T-helper 17 cell (primary cell): Measurements from ENCODE around the gene BTNL8. TPM values are rescaled to one million over a fixed set of nuclear protein-coding genes. Genes with fewer than 3 reads are reported as not detected.

Source experiments
- ATAC-seq: fragments of 150-1000 bp; cut with Tn5 transposase; 2 replicates; pipeline ENCODE4 v1.10.0; 2021; ENCODE audit warnings: mild to moderate bottlenecking, moderate library complexity
- DNase-seq, 3 donors: peaks; one replicate each; pipeline versions ENCODE4 v3.0.0 to v3.0.0-alpha.2; 2020 to 2021
- H3K9me3 ChIP-seq: one replicate; pipeline ENCODE4 v1.7.0; 2013; ENCODE audit warnings: low read length, mild to moderate bottlenecking; ENCODE audit not compliant: control insufficient read depth, poor library complexity, severe bottlenecking
- H3K27ac Mint-ChIP-seq: one replicate; pipeline ENCODE4 v1.8.0; 2022; ENCODE audit warnings: mild to moderate bottlenecking, moderate library complexity, mixed read lengths
- H3K27me3 Mint-ChIP-seq: one replicate; pipeline ENCODE4 v1.8.0; 2022; ENCODE audit warnings: mixed read lengths
- H3K36me3 Mint-ChIP-seq: one replicate; pipeline ENCODE4 v1.8.0; 2022; ENCODE audit warnings: low read depth, mixed read lengths
- H3K4me1 Mint-ChIP-seq: one replicate; pipeline ENCODE4 v1.8.0; 2022; ENCODE audit warnings: mild to moderate bottlenecking, mixed read lengths
- H3K4me3 Mint-ChIP-seq: one replicate; pipeline ENCODE4 v1.8.0; 2022; ENCODE audit warnings: mild to moderate bottlenecking, moderate library complexity, mixed read lengths
- total RNA-seq, 4 donors: library from RNA in 2 of 4; stranded (reverse) in 2 of 4; gene quantifications; one replicate each; pipeline ENCODE4 v1.2.3 and lab custom pipeline; 2022 to 2026

The BTNL8 gene
- total RNA-seq, 2 donors from 2014 or later, result not detected

DNA sequence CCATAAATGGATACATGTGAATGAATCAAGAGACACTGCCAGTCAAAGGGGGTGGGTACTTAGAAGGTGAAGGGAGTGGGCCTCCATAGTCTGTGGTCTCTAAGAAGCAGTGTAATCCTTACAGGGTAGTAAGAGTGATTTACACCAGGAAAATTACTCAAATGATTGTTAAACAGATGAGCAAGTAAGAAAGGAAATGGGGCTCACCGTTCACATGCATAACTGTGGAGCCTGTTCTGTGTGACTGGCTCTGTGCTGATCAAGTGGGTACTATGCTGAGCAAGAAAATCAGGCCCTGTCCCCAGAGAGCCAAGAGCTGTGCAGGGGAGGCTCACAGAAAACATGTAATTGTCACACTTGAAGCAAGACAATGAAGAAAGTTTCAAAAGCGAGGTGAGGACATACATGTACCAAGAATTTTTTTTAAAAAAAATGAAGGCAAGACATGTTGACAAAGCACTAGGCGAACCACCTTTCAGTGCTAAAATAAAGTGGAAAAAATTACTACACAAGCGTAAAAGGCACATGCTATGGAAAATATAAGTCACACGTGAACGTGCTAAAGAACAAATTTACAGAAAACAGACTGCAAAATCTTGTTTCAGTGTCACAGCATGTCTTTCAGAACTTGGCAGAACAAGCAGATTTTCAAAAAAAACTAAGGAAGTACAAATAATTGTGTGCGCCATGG, 2.5 kb downstream of the BTNL8 start:
- ATAC-seq (no peak), DNase-seq (no peak)
- H3K9me3 ChIP-seq, result no peaks in the 10 kb centered on the region
- H3K4me3 Mint-ChIP-seq, result no peak overlapping the region
- no peaks in the 10 kb centered on the region for H3K36me3 Mint-ChIP-seq
- no peaks in the 10 kb centered on the region for H3K4me1 Mint-ChIP-seq
- H3K27me3 Mint-ChIP-seq, result peaks cover 17% of the 10 kb centered on the region
- H3K27ac Mint-ChIP-seq, result no peak overlapping the region

DNA sequence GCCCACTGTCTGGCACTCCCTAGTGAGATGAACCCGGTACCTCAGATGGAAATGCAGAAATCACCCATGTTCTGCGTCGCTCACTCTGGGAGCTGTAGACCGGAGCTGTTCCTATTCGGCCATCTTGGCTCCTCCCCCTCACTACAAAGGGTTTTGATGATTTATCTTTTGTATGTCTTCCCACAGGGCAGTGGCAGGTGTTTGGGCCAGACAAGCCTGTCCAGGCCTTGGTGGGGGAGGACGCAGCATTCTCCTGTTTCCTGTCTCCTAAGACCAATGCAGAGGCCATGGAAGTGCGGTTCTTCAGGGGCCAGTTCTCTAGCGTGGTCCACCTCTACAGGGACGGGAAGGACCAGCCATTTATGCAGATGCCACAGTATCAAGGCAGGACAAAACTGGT, 9.4 kb downstream of the BTNL8 start:
- no peaks in the 10 kb centered on the region for H3K9me3 ChIP-seq
- Mint-ChIP-seq H3K27me3 (peaks cover 32% of the 10 kb centered on the region), H3K4me1 (no peaks in the 10 kb centered on the region), H3K27ac (no peak overlapping the region), H3K36me3 (no peaks in the 10 kb centered on the region), H3K4me3 (no peak overlapping the region)
- DNase-seq, result no peak
- no peak for ATAC-seq

DNA sequence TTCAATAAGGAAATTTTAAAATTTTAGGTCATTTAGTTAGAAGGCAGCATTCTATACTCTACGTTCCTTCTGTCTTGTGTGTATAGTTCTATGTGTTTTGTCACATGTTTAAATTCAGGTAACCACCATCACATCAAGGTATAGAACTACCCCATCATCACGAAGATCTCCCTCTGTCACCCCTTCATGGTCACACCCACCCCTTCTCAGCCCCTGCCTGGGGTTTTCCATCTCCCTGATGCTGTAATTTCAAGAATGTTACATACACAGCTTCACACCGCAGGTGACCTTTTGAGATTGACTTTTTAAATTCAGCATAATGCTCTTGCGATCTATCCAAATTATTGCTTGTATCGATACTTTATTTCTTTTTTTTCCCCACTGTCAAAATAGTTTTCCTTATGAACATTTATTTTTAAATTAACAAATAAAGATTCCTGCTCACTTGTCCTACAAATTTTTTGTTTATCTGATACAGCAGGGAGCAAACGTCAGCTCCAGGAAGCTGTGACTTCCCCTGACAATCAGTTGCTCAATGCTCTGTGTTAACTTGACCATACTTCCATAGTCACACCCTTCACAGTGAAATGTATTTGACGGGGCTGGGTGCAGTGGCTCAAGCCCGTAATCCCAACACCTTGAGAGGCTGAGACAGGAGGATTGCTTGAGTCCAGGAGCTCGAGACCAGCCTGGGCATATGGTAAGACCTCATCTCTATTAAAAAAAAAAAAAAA, 10.2 kb downstream of the BTNL8 start:
- ATAC-seq, result no peak
- no peak overlapping the region for H3K4me3 Mint-ChIP-seq

DNA sequence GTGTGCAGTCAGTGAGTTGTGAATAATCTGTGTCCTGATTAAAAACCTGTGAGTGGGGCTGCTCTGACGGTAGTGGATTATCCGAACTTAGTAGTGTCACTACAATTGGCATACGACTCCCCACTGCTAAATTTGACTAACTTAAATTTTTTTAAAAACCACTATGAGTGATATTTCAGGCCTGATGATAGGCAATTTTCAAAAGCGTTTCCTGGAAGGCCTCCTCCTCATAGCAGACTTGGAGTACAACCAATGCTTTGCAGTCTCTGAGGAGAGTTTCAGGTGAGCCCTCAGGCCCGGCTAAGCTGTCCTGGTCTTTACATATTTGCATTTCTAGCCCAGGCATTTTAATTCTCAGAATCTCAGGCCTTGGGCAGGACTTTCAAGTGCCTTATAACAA, 10.8 kb downstream of the BTNL8 start:
- peaks cover 32% of the 10 kb centered on the region for H3K27me3 Mint-ChIP-seq
- H3K4me1 Mint-ChIP-seq, result no peaks in the 10 kb centered on the region
- ATAC-seq (no peak), DNase-seq (no peak)
- H3K36me3 Mint-ChIP-seq, result no peaks in the 10 kb centered on the region
- no peaks in the 10 kb centered on the region for H3K9me3 ChIP-seq
- H3K4me3 Mint-ChIP-seq, result no peak overlapping the region
- H3K27ac Mint-ChIP-seq, result no peak overlapping the region

More for the DNA sequence above, 10.2 kb downstream of the BTNL8 start:
- Mint-ChIP-seq H3K27ac (no peak overlapping the region), H3K36me3 (no peaks in the 10 kb centered on the region), H3K4me1 (no peaks in the 10 kb centered on the region), H3K27me3 (peaks cover 32% of the 10 kb centered on the region)
- no peak for DNase-seq
- no peaks in the 10 kb centered on the region for H3K9me3 ChIP-seq

DNA sequence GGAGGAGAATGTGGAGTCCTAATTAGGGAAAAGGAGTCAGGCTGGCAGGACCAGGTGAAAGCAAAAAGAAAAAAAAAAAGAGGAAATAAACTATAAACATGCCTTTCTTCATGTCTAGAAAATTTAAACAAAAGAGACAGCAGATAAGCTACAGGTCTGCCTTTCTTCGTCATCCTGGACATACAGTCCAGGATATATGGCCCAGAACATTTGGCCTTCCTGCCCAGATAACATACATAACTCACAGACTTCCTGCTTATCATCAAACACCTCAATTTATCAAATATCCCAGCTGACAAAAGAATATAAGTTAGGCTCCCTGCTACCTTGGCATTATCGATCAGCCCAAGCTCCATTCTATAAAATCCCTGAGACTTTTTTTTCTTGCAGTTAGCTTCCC, 11.2 kb downstream of the BTNL8 start:
- Mint-ChIP-seq H3K4me1 (no peaks in the 10 kb centered on the region), H3K36me3 (no peaks in the 10 kb centered on the region), H3K4me3 (no peak overlapping the region), H3K27me3 (peaks cover 33% of the 10 kb centered on the region), H3K27ac (no peak overlapping the region)
- H3K9me3 ChIP-seq, result no peaks in the 10 kb centered on the region
- no peak for DNase-seq
- ATAC-seq, result no peak

DNA sequence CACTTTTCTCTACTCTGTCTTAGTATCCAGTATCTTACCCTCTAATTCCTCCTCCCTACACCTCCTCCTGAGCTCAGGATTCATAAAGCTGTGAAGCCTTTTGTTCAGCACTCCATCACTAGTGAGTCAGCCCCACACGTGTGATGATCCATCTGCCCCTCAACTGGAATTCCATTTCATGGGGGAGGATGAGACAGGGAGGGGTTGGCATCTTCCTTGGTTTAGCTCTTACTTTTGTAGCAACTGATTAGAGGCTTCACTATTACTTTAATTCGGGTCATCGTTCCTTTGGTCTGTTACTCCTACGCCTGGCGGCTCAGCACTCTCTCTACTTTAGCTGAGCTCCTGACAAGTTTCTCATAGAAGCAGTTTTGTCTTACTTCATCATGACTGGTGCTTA, 11.8 kb downstream of the BTNL8 start:
- DNase-seq (no peak), ATAC-seq (no peak)
- H3K9me3 ChIP-seq, result no peaks in the 10 kb centered on the region
- Mint-ChIP-seq H3K36me3 (no peaks in the 10 kb centered on the region), H3K27me3 (peaks cover 39% of the 10 kb centered on the region), H3K4me1 (no peaks in the 10 kb centered on the region), H3K27ac (no peak overlapping the region), H3K4me3 (no peak overlapping the region)

DNA sequence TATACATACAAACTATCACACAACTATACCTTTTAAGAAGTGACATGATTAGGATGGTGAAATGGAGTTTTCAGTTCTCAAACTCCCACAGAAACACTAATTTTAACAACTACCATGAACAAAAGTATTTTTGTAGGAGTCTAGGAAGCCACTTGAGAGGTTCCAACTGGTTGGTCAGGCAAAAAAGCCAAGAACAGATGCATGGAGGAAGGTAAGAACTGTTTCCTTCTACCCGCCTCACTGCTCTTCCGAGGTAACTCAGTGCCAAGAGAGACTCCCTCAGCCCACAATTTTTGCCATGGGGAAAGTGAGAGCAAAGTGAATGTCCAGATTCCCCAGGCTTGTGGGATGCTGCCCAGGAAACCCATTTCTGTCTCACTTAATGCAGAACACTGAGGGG, 15.7 kb downstream of the BTNL8 start:
- Mint-ChIP-seq H3K4me1 (no peaks in the 10 kb centered on the region), H3K4me3 (no peak overlapping the region), H3K27ac (no peak overlapping the region), H3K36me3 (no peaks in the 10 kb centered on the region), H3K27me3 (peaks cover 37% of the 10 kb centered on the region)
- H3K9me3 ChIP-seq, result no peaks in the 10 kb centered on the region
- no peak for DNase-seq
- no peak for ATAC-seq

DNA sequence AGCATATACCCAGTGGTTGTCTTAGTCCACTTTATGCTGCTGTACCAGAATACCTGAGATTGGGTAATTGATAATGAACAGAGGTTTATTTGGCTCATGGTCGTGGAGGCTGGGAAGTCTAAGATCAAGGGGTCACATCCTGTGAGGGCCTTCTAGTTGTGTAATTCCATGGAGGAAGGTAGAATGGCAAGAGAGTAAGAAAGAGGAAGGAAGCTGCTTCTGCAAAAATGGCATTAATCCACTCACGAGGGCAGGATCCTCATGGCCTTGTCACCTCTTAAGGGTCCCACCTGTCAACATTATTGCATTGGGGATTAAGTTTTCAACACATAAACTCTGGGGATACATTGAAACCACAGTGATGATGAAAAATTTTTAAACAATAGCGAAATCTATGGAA, 17.0 kb downstream of the BTNL8 start:
- DNase-seq, result no peak
- ATAC-seq, result no peak
- H3K36me3 Mint-ChIP-seq, result no peaks in the 10 kb centered on the region
- H3K9me3 ChIP-seq, result no peaks in the 10 kb centered on the region
- no peaks in the 10 kb centered on the region for H3K4me1 Mint-ChIP-seq
- H3K27me3 Mint-ChIP-seq, result peaks cover 29% of the 10 kb centered on the region
- H3K4me3 Mint-ChIP-seq, result no peak overlapping the region
- no peak overlapping the region for H3K27ac Mint-ChIP-seq

DNA sequence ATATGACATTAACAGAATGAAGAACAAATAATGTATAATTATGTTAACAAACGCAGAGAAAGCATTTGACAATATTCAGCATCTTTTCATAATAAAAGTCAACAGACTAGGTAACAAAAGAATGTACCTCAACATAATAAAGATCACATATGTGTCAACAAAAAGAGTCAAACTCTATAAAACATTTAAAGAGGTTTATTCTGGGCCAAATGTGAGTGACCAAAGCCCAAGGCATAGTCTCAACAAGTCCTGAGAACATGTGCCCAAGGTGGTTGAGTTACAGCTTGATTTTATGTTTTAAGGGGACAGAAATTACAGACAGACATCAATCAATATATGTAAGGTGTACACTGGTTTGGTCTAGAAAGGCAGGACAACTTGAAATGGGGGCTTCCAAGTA, 19.4 kb downstream of the BTNL8 start:
- ATAC-seq, result no peak
- no peak for DNase-seq
- H3K9me3 ChIP-seq, result no peaks in the 10 kb centered on the region
- peaks cover 24% of the 10 kb centered on the region for H3K27me3 Mint-ChIP-seq
- no peaks in the 10 kb centered on the region for H3K4me1 Mint-ChIP-seq
- H3K27ac Mint-ChIP-seq, result no peak overlapping the region
- H3K36me3 Mint-ChIP-seq, result no peaks in the 10 kb centered on the region
- H3K4me3 Mint-ChIP-seq, result no peak overlapping the region

DNA sequence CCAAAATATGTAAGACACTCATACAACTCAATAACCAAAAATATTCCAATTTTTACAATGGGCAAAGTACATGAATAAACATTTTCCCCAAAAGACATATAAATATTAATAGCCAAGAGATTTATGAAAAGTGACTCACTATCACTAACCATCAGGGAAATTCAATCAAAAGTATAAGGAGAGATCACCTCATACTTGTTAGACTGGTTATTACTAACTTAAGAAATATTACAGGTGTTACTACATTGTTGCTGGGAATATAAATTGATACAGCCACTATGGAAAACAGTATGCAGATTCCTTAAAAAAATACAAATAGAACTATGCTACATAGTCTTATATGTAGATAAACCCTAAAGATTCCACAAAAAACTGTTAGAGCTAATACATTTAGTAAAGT, 21.8 kb downstream of the BTNL8 start:
- ATAC-seq, result no peak
- Mint-ChIP-seq H3K4me1 (no peaks in the 10 kb centered on the region), H3K27me3 (peaks cover 17% of the 10 kb centered on the region), H3K36me3 (no peaks in the 10 kb centered on the region), H3K4me3 (no peak overlapping the region), H3K27ac (no peak overlapping the region)
- peaks cover 3% of the 10 kb centered on the region for H3K9me3 ChIP-seq
- no peak for DNase-seq

DNA sequence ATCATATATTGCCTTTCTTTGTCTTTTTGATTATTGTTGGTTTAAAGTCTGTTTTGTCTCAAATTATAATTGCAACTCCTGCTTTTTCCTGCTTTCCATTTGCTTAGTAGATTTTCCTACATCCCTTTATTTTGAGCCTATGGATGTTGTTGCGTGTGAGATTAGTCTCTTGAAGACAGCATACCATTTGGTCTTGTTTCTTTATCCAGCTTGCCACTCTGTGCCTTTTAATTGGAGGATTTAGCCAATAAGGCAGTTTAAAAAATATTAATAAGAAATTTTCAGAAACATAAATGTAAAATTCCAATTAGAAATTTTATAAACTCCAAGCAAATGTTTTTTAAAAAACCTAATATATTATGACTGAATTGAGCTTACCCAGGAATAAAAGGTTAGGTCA, 24.0 kb downstream of the BTNL8 start:
- Mint-ChIP-seq H3K36me3 (no peaks in the 10 kb centered on the region), H3K27me3 (peaks cover 24% of the 10 kb centered on the region), H3K4me3 (no peak overlapping the region), H3K4me1 (no peaks in the 10 kb centered on the region), H3K27ac (no peak overlapping the region)
- peaks cover 3% of the 10 kb centered on the region for H3K9me3 ChIP-seq
- DNase-seq, result no peak
- ATAC-seq, result no peak

DNA sequence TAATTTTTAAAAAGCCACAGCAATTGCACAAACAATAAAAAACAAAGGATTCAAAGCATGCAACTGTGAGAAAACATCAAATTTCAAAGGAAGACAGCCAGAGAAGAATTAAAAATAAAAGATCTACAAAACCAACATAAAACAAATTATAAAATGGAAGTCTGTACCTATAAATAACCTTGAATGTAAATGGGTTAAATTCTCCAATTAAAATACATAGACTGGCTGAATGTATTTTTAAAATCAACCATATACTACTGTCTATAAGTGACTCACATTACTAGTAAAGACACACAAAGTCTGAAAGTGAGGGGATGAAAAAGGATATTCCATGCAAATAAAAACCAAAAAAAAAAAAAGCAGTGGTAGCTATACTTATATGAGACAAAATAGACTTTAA, 33.7 kb downstream of the BTNL8 start:
- H3K27ac Mint-ChIP-seq, result no peak overlapping the region
- H3K4me3 Mint-ChIP-seq, result no peak overlapping the region
- no peaks in the 10 kb centered on the region for H3K9me3 ChIP-seq
- H3K4me1 Mint-ChIP-seq, result no peaks in the 10 kb centered on the region
- peaks cover 23% of the 10 kb centered on the region for H3K27me3 Mint-ChIP-seq
- no peak for DNase-seq
- no peak for ATAC-seq
- no peaks in the 10 kb centered on the region for H3K36me3 Mint-ChIP-seq

DNA sequence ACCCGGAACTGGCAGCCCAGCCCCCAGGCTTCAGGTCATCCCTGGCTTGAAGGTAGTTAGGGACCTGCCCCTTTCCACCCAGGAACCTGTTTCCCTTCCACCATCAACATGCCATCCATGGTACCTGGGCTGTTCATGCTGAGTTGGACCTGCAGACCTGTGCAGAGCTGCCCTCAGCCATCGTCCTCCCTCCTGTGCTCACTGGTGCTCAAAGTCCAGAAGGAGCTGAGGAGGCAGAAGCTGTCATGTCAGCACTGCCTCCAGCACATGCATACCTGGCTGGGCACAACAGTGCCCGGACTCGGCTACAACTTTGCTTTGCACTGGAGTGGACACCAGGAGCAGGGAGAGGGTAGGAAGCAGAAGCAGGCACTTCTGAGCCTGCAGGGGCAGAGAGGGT, 36.2 kb downstream of the BTNL8 start:
- Mint-ChIP-seq H3K4me1 (no peaks in the 10 kb centered on the region), H3K27me3 (peaks cover 18% of the 10 kb centered on the region), H3K4me3 (no peak overlapping the region), H3K27ac (no peak overlapping the region), H3K36me3 (no peaks in the 10 kb centered on the region)
- ATAC-seq (no peak), DNase-seq (no peak)
- H3K9me3 ChIP-seq, result no peaks in the 10 kb centered on the region

DNA sequence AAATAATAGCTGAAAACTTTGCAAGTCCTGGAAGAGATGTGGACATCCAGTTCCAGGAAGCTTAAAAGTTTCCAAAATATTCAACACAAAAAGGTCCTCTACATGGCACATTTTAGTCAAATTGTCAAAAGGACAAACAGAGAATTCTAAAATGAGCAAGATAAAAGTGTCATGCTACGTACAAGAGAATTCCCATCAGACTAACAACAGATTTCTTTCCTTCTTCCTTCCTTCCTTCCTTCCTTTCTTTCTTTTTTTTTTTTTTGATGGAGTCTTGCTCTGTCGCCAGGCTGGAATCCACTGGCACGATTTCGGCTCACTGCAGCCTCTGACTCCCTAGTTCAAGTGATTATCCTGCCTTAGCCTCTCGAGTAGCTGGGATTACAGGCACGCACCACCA, 39.3 kb downstream of the BTNL8 start:
- Mint-ChIP-seq H3K4me3 (no peak overlapping the region), H3K27me3 (peaks cover 38% of the 10 kb centered on the region), H3K4me1 (no peaks in the 10 kb centered on the region), H3K36me3 (no peaks in the 10 kb centered on the region), H3K27ac (no peak overlapping the region)
- H3K9me3 ChIP-seq, result peaks cover 2% of the 10 kb centered on the region
- no peak for ATAC-seq
- DNase-seq, result no peak
